ENCODE measurements around the gene FAM50A. TPM values are rescaled to one million over a fixed set of nuclear protein-coding genes. Genes with fewer than 3 reads are reported as not detected.

Gene FAM50A
- total RNA-seq, 4 donors from 2014 or later: 18.9 to 37.0 (median 22.7) TPM

DNA sequence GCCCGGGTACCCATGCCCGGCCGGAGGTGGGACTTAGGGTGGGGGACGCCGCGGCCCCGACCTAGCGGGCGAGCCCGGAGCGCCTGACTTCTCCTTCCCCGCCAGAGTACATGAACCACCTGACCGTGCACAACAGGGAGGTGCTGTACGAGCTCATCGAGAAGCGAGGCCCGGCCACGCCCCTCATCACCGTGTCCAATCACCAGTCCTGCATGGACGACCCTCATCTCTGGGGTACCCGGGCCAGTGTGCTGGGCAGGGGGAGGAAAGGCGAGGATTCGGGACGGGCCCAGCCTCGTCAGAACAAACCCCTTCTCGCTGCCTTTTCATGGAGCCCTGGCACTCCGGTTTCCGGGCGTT, 32.0 kb upstream of the FAM50A start:
- H3K4me3 ChIP-seq (ENCODE audit: low read depth, poor library complexity, severe bottlenecking): peak overlapping the region; percentile 60
- DNase-seq (ENCODE audit: low spot score in 2 of 2): peak; percentile 60 to 92
- intact Hi-C loops (cut with DNase I; ENCODE audit: low total_unique reads): no loop called here
- 60% methylated on average over 26 of the region's 29 CpGs; no CpG with 5 or more reads in 1 of the 2 donors for WGBS, 2 donors
- TF ChIP-seq POLR2A (IDR thresholded peaks at IDR 0.05): no peak
- TF ChIP-seq, protein P1, sequence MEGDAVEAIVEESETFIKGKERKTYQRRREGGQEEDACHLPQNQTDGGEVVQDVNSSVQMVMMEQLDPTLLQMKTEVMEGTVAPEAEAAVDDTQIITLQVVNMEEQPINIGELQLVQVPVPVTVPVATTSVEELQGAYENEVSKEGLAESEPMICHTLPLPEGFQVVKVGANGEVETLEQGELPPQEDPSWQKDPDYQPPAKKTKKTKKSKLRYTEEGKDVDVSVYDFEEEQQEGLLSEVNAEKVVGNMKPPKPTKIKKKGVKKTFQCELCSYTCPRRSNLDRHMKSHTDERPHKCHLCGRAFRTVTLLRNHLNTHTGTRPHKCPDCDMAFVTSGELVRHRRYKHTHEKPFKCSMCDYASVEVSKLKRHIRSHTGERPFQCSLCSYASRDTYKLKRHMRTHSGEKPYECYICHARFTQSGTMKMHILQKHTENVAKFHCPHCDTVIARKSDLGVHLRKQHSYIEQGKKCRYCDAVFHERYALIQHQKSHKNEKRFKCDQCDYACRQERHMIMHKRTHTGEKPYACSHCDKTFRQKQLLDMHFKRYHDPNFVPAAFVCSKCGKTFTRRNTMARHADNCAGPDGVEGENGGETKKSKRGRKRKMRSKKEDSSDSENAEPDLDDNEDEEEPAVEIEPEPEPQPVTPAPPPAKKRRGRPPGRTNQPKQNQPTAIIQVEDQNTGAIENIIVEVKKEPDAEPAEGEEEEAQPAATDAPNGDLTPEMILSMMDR (IDR thresholded peaks at IDR 0.05): no peak

DNA sequence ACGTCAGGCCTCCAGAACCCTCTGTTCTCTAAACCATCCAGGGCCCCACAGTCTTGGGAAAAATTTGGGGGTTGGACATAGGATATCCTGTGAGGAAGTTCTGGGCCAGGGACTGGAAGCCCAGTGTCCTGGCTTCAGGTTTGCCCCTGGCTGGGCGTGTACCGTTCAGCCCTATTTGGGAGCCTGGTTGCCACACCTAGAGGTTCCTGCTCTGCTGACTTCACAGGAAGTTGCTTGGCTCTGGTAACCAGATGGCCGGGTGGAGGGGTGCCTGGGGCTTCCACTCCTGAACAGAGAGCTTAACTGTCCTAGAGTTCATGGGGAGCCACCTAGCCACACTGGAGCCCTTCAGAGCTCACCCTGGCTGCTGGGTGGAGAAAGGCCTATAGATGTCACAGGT, 31.5 kb upstream of the FAM50A start:
- intact Hi-C loops (cut with DNase I; ENCODE audit: low total_unique reads): no loop called here
- H3K4me3 ChIP-seq (ENCODE audit: low read depth, poor library complexity, severe bottlenecking): no peak overlapping the region
- 0 to 52% methylated on average over 3 to 4 of the region's 4 CpGs for WGBS, 2 donors
- TF ChIP-seq, protein P1 (IDR thresholded peaks at IDR 0.05): no peak
- no peak for TF ChIP-seq POLR2A (IDR thresholded peaks at IDR 0.05)
- DNase-seq (ENCODE audit: low spot score in 2 of 2): no peak

DNA sequence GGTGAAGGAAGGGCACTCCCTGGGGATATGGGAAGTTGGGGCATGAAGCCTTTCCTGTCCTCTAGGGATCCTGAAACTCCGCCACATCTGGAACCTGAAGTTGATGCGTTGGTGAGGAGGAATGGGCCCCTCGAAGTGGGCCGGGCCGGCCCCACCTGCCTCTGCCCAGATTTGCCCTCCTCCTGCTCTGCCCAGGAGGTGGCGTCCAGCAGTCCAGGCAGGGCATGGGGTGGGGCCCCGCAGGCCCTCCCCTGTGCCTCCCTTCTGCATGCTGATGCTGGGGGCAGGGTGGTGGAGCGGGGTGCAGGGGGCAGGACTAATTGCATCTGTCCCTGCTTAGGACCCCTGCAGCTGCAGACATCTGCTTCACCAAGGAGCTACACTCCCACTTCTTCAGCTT, 30.8 kb upstream of the FAM50A start:
- 80 to 84% methylated on average over 1 to 5 of the region's 8 CpGs for WGBS, 2 donors
- intact Hi-C loops (cut with DNase I; ENCODE audit: low total_unique reads): no loop called here
- no peak overlapping the region for H3K4me3 ChIP-seq (ENCODE audit: low read depth, poor library complexity, severe bottlenecking)
- DNase-seq (ENCODE audit: low spot score in 2 of 2): no peak
- no peak for TF ChIP-seq POLR2A (IDR thresholded peaks at IDR 0.05)
- TF ChIP-seq, protein P1 (IDR thresholded peaks at IDR 0.05): no peak

DNA sequence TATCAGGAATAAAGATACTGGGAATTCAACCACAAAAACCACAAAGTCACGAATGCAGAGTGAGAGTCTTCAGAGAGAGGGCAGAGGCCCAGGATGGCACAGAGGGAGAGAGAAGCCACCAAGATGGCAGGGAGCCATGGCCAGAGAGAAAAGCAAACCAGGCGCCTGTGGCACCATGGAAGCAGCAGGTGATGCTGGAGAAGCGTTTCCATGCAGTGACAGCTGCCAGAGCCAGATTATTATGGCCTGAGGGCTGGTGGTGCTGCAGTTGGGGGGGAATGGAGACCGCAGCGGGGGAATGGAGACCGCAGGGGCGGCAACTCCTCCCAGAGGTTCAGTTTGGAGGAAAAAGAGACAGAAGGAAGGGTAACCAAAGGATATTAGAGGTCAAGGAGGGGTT, 26.8 kb upstream of the FAM50A start:
- 68 to 76% methylated on average over 7 of the region's 7 CpGs for WGBS, 2 donors

DNA sequence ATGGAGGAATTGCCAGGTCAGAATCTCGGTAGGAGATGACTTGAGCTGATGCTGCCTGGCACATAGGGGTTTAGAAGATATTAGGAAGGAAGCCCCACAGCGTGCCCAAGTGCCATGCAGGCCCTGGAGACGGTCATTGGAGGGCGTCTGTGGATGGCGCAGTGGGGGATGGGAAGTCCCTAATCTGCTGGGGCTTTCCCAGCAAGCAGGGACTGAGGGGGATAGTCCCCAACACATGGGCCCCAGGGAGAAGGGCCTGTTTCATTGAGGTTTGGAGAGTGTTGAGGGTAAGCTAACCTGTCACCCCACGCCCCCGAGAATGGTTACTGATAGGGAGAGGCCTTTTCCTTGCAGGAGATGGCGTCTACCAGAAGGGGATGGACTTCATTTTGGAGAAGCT, 24.8 kb upstream of the FAM50A start:
- H3K4me3 ChIP-seq (ENCODE audit: low read depth, poor library complexity, severe bottlenecking): no peak overlapping the region
- intact Hi-C loops (cut with DNase I; ENCODE audit: low total_unique reads): no loop called here
- DNase-seq (ENCODE audit: low spot score in 2 of 2): no peak
- 89 to 90% methylated on average over 8 of the region's 8 CpGs for WGBS, 2 donors
- TF ChIP-seq, protein P1 (IDR thresholded peaks at IDR 0.05): no peak
- TF ChIP-seq POLR2A (IDR thresholded peaks at IDR 0.05): no peak

More for the DNA sequence above, 26.8 kb upstream of the FAM50A start:
- intact Hi-C loops (cut with DNase I; ENCODE audit: low total_unique reads): no loop called here
- H3K4me3 ChIP-seq (ENCODE audit: low read depth, poor library complexity, severe bottlenecking): no peak overlapping the region
- DNase-seq (ENCODE audit: low spot score in 2 of 2): no peak
- TF ChIP-seq, protein P1 (IDR thresholded peaks at IDR 0.05): no peak
- no peak for TF ChIP-seq POLR2A (IDR thresholded peaks at IDR 0.05)

DNA sequence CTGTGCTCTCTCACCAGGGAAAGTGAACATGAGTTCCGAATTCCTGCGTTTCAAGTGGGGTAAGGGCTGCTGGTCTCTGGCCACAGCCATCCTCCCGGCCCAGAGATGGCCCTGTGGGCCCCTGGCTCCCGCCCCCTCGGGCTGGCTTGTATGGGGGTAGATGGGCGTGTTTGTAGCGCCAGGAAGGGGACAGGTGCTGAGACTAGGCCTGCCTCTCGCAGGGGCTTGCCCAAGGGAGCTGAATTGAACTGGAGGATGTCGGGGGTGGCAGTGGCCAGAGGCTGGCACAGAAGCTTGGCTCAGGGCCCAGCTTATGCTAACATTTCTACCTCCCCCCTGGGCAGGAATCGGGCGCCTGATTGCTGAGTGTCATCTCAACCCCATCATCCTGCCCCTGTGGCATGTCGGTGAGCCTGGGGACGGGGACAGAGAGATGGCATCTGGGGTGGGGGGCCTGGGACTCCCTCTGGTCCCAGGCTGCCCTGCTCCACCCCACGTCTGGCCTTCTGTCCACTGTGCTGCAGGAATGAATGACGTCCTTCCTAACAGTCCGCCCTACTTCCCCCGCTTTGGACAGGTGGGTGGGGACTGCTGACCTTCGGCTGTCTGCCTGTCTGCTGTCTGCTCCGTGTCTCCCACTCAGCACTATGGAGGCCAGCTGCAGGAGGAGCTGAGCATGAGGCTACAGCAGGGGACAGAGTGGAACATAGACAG, 24.1 kb upstream of the FAM50A start:
- TF ChIP-seq, protein P1 (IDR thresholded peaks at IDR 0.05): no peak
- no peak for TF ChIP-seq POLR2A (IDR thresholded peaks at IDR 0.05)
- 81 to 87% methylated on average over 6 to 17 of the region's 19 CpGs for WGBS, 2 donors
- H3K4me3 ChIP-seq (ENCODE audit: low read depth, poor library complexity, severe bottlenecking): no peak overlapping the region
- DNase-seq (ENCODE audit: low spot score in 2 of 2): no peak
- intact Hi-C loops (cut with DNase I; ENCODE audit: low total_unique reads): no loop called here

Measured in lower leg skin (tissue), 4 donors.